GM12801 (cell line): ENCODE results near the gene CHST13.

Experiments used
- TF ChIP-seq, protein P1 (sequence below): IDR thresholded peaks from one replicate; pipeline ENCODE4 v1.5.1; 2011; ENCODE audit warnings: control low read depth; ENCODE audit not compliant: insufficient read length; ENCODE audit errors: extremely low read depth

Gene CHST13, protein sequence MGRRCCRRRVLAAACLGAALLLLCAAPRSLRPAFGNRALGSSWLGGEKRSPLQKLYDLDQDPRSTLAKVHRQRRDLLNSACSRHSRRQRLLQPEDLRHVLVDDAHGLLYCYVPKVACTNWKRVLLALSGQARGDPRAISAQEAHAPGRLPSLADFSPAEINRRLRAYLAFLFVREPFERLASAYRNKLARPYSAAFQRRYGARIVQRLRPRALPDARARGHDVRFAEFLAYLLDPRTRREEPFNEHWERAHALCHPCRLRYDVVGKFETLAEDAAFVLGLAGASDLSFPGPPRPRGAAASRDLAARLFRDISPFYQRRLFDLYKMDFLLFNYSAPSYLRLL

DNA sequence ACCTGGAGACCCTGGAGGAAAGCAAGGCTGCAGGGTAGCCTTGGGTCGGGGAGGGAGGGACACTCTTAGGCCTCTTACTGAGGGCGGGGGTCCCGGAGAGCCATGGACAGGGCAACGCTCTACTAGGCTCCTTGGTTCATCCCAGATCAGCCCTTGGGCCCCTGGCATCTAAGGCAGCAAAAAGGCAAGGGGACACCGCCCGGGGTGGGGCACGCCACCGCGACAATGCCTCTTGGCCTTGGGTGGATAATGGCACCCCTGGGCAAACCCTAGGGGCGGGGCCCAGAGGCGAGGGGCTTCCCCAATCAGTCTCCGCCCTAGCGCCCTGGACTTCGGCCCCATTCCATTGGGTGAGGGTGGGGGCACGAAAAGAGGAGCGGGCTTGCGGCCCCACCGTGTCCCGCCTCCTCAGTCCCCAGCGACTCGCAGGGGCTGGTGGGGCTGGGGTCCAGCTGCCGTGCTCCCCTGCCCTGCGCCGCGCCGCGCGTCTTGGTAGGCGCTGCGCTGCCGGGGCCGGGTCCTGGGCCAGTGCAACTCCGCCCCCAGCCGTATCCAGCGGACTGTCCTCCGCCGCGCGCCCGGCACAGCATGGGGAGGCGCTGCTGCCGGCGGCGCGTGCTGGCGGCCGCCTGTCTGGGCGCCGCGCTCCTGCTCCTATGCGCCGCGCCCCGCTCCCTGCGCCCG lies at the start of gene CHST13:
Gene CHST13, plus strand, starts transcription at position 411 of the 684 bp plus-strand sequence. Its CDS starts 178 bp downstream, at position 589.
- TF ChIP-seq, protein P1, sequence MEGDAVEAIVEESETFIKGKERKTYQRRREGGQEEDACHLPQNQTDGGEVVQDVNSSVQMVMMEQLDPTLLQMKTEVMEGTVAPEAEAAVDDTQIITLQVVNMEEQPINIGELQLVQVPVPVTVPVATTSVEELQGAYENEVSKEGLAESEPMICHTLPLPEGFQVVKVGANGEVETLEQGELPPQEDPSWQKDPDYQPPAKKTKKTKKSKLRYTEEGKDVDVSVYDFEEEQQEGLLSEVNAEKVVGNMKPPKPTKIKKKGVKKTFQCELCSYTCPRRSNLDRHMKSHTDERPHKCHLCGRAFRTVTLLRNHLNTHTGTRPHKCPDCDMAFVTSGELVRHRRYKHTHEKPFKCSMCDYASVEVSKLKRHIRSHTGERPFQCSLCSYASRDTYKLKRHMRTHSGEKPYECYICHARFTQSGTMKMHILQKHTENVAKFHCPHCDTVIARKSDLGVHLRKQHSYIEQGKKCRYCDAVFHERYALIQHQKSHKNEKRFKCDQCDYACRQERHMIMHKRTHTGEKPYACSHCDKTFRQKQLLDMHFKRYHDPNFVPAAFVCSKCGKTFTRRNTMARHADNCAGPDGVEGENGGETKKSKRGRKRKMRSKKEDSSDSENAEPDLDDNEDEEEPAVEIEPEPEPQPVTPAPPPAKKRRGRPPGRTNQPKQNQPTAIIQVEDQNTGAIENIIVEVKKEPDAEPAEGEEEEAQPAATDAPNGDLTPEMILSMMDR, result no peak

DNA sequence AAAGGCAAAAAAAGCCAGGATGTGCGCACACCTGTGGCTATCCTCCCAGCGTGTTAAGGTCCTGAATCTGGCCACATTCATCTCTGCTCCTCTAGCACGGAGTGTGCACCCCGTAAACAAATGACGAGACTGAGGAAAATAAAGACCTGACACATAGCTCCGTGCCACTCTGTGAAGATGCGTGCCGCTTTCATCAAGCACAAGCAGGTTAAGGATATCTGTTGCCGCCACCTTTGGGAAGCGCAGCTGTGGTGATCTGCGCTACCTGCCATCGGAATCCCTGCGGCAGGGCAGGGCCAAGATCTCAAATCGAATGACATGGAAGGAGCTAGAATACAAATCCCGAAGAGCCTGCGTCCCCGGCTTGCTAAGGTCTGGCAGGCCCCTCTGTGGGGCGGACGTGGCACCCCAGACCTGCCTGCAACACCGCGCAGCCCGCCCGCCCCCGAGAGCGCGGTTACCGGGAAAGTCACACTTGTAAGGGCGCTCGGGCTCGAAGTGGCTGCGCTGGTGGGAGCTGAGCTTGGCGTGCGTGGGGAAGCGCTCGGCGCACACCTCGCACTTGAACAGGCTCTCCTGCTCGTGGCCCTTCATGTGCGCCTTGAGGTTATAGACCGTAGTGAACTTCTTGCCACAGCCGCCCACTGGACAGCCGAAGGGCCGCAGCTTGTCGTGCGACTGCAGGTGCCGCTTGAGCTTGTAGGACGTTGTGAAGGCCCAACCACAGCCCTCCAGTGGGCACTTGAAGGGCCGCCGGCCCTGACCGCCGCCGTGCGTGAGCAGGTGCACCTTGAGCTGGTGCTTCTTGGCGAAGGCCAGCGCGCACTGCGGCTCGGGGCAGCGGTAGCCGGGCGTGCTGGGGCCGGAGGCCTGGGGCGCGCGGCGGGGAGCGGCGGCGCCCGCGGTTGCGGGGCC lies 49.2 kb upstream of the CHST13 start:
- TF ChIP-seq, protein P1, result no peak

DNA sequence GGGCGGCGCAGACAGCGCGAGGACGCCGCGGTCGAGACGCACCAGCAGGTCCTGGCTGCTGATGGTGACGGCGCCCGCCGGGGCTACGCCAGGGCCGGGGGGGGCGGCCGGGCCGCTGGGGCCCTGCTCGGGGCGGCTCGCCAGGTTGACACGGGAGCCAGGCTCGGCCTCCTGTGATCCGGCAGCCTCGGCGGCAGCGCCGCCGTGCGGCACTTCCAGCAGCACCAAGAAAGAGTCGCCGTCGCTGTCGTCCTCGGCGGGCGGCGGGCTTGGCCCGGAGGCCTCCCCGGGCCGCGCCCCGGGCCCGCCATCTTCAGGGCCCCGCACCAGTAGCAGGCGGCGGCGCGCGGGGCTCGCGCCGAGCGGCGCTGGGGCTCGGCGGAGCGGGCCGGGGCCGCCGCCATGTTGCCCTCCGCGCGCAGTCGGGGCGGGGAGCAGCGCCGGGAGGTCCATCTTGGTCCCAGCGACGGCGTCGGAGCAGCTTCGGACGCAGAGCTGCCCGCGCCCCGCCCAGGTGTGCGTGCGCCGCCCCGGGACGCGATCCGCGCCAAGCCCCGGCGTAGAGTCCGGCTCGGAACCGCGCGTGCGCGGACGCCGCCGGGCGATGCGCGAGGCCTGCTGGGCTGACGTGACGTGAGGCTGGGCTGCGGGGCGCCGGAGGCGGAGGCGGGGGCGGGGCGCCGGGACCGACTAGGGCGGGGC lies 48.4 kb upstream of the CHST13 start, which contains the start of gene ZXDC:
Gene ZXDC, minus strand, starts transcription at position 479 of the 702 bp plus-strand sequence. Its CDS starts 26 bp downstream, at position 453.
- TF ChIP-seq, protein P1, result no peak

DNA sequence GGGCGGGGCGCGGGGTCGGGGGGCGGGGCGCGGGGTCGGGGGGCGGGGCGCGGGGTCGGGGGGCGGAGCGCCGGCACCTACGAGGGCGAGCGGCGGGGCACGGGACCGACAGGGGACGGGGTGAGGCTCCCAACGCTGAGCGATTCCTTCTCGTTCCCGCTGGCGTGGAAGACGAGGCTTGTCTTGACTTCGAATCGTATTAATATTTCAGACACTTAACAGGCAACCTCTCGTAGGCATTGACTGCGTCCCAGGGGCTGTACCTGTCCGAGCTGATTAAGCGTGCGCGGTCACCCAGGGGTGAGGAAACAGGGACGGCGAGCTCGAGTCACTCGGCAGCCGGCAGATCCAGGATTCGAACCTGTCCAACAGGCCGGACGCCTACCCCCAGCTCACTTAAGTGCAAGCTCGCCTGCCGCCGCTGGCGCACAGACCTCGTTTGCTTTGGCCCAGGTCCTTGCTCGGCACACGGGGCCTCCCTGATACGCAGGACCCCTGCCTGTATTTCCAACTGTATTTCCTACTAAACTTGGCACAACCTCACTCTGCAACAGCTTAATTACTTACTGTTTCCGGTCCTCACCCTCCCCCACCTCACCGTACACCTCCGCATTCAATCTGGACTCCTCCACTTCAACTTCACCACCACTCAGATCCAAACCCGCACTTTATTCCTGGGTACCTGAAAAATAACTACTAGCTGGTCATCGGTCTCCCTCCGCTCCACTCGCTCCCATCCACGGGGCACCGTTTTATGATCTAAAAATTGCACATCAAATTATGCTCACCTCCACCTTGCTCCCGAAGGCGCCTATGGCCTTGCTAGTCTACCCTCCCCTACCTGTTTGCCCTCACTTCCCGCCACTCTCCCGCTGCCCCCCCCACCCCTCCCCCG lies 47.5 kb upstream of the CHST13 start:
- TF ChIP-seq, protein P1, result no peak

DNA sequence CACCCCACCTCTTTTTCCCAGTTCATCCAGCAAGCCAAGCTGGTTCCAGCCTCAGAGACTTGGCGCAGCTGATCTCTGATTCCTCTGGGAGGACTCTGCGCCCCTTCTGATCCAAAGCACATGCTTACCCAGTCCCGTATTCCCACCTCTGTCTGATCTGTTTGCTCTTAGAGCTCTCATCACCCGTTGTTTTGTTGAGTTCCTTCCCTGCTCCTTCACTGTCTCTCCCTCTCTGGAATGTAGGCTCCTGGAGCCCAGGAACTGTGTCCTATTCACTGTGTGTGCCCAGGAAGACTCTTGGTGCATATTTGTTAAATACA lies 46.9 kb upstream of the CHST13 start:
- TF ChIP-seq, protein P1, result no peak

DNA sequence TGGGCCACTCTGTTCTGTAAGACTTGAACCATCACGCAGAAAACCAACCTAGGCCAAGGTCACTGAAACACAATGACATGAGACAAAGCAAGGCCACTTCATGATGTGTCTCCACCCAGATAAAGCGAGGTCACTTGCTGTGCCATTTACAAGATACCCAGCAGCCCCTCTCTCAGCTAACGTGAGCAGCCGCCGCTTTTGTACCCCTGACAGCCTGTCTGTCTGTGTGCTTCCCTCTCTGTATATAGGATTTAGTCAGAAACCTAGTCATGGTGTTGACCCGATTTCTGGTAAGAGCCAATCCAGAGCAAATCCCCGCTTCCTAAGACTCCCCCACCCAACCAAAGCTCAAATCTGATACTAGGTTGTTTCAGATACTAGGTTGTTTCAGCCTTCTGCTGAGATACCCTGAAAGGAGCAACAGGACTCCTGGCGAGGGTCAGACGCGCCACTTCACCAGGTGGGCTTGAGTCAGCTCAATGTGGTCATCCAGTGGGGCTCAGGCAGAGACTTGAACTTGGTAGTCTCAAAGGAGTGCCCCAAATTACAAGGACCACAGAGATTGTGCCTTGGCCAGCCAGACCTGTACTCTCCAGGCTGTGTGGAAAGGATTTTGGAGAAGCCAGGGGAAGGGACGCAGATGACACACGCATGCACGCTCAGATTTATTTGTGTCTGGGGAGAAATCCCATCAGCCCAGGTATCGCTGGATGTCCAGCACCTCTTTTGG lies 45.2 kb upstream of the CHST13 start:
- TF ChIP-seq, protein P1, result no peak
